Activated CD4-positive, alpha-beta memory T cell treated with anti-CD3 and anti-CD28 coated beads for 36 hours (primary cell): Measurements from ENCODE around the gene DMD. TPM values are rescaled to one million over a fixed set of nuclear protein-coding genes. Genes with fewer than 3 reads are reported as not detected.
"Not testable (repeated sequence)": the region's sequence is repeated elsewhere in the genome, so short reads cannot be mapped to it uniquely, and the experiment has no call there.

ENCODE experiments used
- CTCF ChIA-PET: fragments of 350-600 bp; sonication (Branson Sonifier 250); formaldehyde crosslinking; loops from one replicate; lab custom pipeline; 2021; ENCODE audit warnings: antibody characterized with exemption, inconsistent platforms; lab: Charles Lee
- POLR2A ChIA-PET: fragments of 350-600 bp; sonication (Branson Sonifier 250); formaldehyde crosslinking; loops from one replicate; lab custom pipeline; 2021; ENCODE audit warnings: antibody characterized with exemption; lab: Charles Lee
- DNase-seq: peaks from one replicate; pipeline ENCODE4 v3.0.0-alpha.2; 2020
- H3K27ac Mint-ChIP-seq: one replicate; pipeline ENCODE4 v1.8.0; 2021; ENCODE audit warnings: mixed read lengths
- H3K27me3 Mint-ChIP-seq: one replicate; pipeline ENCODE4 v1.8.0; 2021; ENCODE audit warnings: mixed read lengths
- H3K36me3 Mint-ChIP-seq: one replicate; pipeline ENCODE4 v1.8.0; 2021; ENCODE audit warnings: mixed read lengths
- H3K4me1 Mint-ChIP-seq: one replicate; pipeline ENCODE4 v1.8.0; 2021; ENCODE audit warnings: low read depth, mixed read lengths
- H3K4me3 Mint-ChIP-seq: one replicate; pipeline ENCODE4 v1.8.0; 2021; ENCODE audit warnings: mild to moderate bottlenecking, mixed read lengths
- H3K9me3 Mint-ChIP-seq: one replicate; pipeline ENCODE4 v1.8.0; 2021; ENCODE audit warnings: mixed read lengths
- intact Hi-C: fragments of 100-400 bp; cut with micrococcal nuclease; formaldehyde crosslinking; loops from one replicate; pipeline ENCODE4 v1.15.1; 2023
- total RNA-seq, 2 experiments: library from RNA; stranded (reverse); gene quantifications; one replicate each; pipeline ENCODE4 v1.2.3, GENCODE V29; 2021

The DMD gene
- total RNA-seq, 2 experiments from 2014 or later = 0.64 to 1.5 TPM

GRCh38 chrX:32562261-32562660, 649.1 kb downstream of the DMD start:
- CTCF ChIA-PET = no interaction called here
- H3K4me3 Mint-ChIP-seq = no peak overlapping the region

GRCh38 chrX:32545101-32545500, 666.2 kb downstream of the DMD start:
- H3K36me3 Mint-ChIP-seq = no peaks in the 10 kb centered on the region
- no peak for DNase-seq
- ChIA-PET POLR2A (no interaction called here), CTCF (no interaction called here)
- no peaks in the 10 kb centered on the region for H3K9me3 Mint-ChIP-seq
- no peaks in the 10 kb centered on the region for H3K4me1 Mint-ChIP-seq
- H3K4me3 Mint-ChIP-seq = no peak overlapping the region
- no peaks in the 10 kb centered on the region for H3K27me3 Mint-ChIP-seq
- intact Hi-C loops = no loop called here
- no peak overlapping the region for H3K27ac Mint-ChIP-seq

More at GRCh38 chrX:32562261-32562660, 649.1 kb downstream of the DMD start:
- Mint-ChIP-seq H3K4me1 (no peaks in the 10 kb centered on the region), H3K27ac (no peak overlapping the region), H3K9me3 (no peaks in the 10 kb centered on the region), H3K36me3 (no peaks in the 10 kb centered on the region), H3K27me3 (no peaks in the 10 kb centered on the region)
- no peak for DNase-seq
- POLR2A ChIA-PET = no interaction called here
- intact Hi-C loops = no loop called here

- ChIA-PET POLR2A (no interaction called here), CTCF (no interaction called here)
- no peaks in the 10 kb centered on the region for H3K27me3 Mint-ChIP-seq
- H3K27ac Mint-ChIP-seq = no peak overlapping the region
- H3K4me1 Mint-ChIP-seq = no peaks in the 10 kb centered on the region
- H3K4me3 Mint-ChIP-seq = no peak overlapping the region
- DNase-seq = no peak
- H3K36me3 Mint-ChIP-seq = no peaks in the 10 kb centered on the region
- intact Hi-C loops = no loop called here
- no peaks in the 10 kb centered on the region for H3K9me3 Mint-ChIP-seq
Observed at GRCh38 chrX:32538554-32538953, 672.8 kb downstream of the DMD start.

- POLR2A ChIA-PET = no interaction called here
- H3K36me3 Mint-ChIP-seq = no peaks in the 10 kb centered on the region
- intact Hi-C loops = no loop called here
- CTCF ChIA-PET = no interaction called here
- H3K9me3 Mint-ChIP-seq = no peaks in the 10 kb centered on the region
- H3K4me1 Mint-ChIP-seq = no peaks in the 10 kb centered on the region
- DNase-seq = no peak
- H3K4me3 Mint-ChIP-seq = no peak overlapping the region
- no peak overlapping the region for H3K27ac Mint-ChIP-seq
- H3K27me3 Mint-ChIP-seq = no peaks in the 10 kb centered on the region
Observed at GRCh38 chrX:32533848-32534247, 677.5 kb downstream of the DMD start.

- Mint-ChIP-seq H3K9me3 (no peaks in the 10 kb centered on the region), H3K4me1 (no peaks in the 10 kb centered on the region), H3K36me3 (no peaks in the 10 kb centered on the region), H3K27ac (no peak overlapping the region), H3K27me3 (no peaks in the 10 kb centered on the region), H3K4me3 (no peak overlapping the region)
- intact Hi-C loops = no loop called here
- ChIA-PET CTCF (no interaction called here), POLR2A (no interaction called here)
- no peak for DNase-seq
Observed at GRCh38 chrX:32532262-32532661, 679.1 kb downstream of the DMD start.

- ChIA-PET CTCF (interaction anchor here (0.6 to 0.9 kb wide), 3 partner anchors 12 to 710 kb away, joined by 3 read pairs; no protein-coding TSS in a partner anchor), POLR2A (no interaction called here)
- intact Hi-C loops = loop anchor here (2.0 kb wide), 1 partner anchor 142 kb away; no protein-coding TSS in a partner anchor
- Mint-ChIP-seq H3K27ac (no peak overlapping the region), H3K27me3 (no peaks in the 10 kb centered on the region), H3K36me3 (no peaks in the 10 kb centered on the region), H3K4me3 (no peak overlapping the region), H3K4me1 (no peaks in the 10 kb centered on the region), H3K9me3 (no peaks in the 10 kb centered on the region)
- no peak for DNase-seq
Observed at GRCh38 chrX:32530802-32531403, 680.4 kb downstream of the DMD start.

GRCh38 chrX:32528451-32528850, 682.9 kb downstream of the DMD start:
- H3K27me3 Mint-ChIP-seq, intact Hi-C loops, POLR2A ChIA-PET, H3K9me3 Mint-ChIP-seq, DNase-seq, H3K4me1 Mint-ChIP-seq, CTCF ChIA-PET, H3K4me3 Mint-ChIP-seq, H3K36me3 Mint-ChIP-seq, H3K27ac Mint-ChIP-seq: not testable (repeated sequence)

- intact Hi-C loops = no loop called here
- no peak for DNase-seq
- no peaks in the 10 kb centered on the region for H3K4me1 Mint-ChIP-seq
- no peak overlapping the region for H3K27ac Mint-ChIP-seq
- CTCF ChIA-PET = no interaction called here
- H3K27me3 Mint-ChIP-seq = no peaks in the 10 kb centered on the region
- H3K4me3 Mint-ChIP-seq = no peak overlapping the region
- no peaks in the 10 kb centered on the region for H3K9me3 Mint-ChIP-seq
- H3K36me3 Mint-ChIP-seq = no peaks in the 10 kb centered on the region
- POLR2A ChIA-PET = no interaction called here
Observed at GRCh38 chrX:32525234-32525633, 686.1 kb downstream of the DMD start.

GRCh38 chrX:32524385-32524784, 687.0 kb downstream of the DMD start:
- Mint-ChIP-seq H3K27ac (no peak overlapping the region), H3K4me1 (no peaks in the 10 kb centered on the region), H3K4me3 (no peak overlapping the region), H3K9me3 (no peaks in the 10 kb centered on the region), H3K36me3 (no peaks in the 10 kb centered on the region), H3K27me3 (no peaks in the 10 kb centered on the region)
- ChIA-PET POLR2A (no interaction called here), CTCF (no interaction called here)
- intact Hi-C loops = no loop called here
- DNase-seq = no peak

- intact Hi-C loops = no loop called here
- H3K36me3 Mint-ChIP-seq = no peaks in the 10 kb centered on the region
- no peak for DNase-seq
- ChIA-PET POLR2A (no interaction called here), CTCF (no interaction called here)
- no peak overlapping the region for H3K4me3 Mint-ChIP-seq
- H3K27ac Mint-ChIP-seq = no peak overlapping the region
- no peaks in the 10 kb centered on the region for H3K9me3 Mint-ChIP-seq
- H3K4me1 Mint-ChIP-seq = no peaks in the 10 kb centered on the region
- no peaks in the 10 kb centered on the region for H3K27me3 Mint-ChIP-seq
Observed at GRCh38 chrX:32520789-32521188, 690.6 kb downstream of the DMD start.

- POLR2A ChIA-PET = no interaction called here
- no peaks in the 10 kb centered on the region for H3K4me1 Mint-ChIP-seq
- H3K9me3 Mint-ChIP-seq = no peaks in the 10 kb centered on the region
- CTCF ChIA-PET = no interaction called here
- intact Hi-C loops = no loop called here
- no peaks in the 10 kb centered on the region for H3K27me3 Mint-ChIP-seq
- no peak for DNase-seq
- H3K4me3 Mint-ChIP-seq = no peak overlapping the region
- no peaks in the 10 kb centered on the region for H3K36me3 Mint-ChIP-seq
- no peak overlapping the region for H3K27ac Mint-ChIP-seq
Observed at GRCh38 chrX:32514986-32515385, 696.4 kb downstream of the DMD start.

- no peak for DNase-seq
- intact Hi-C loops = no loop called here
- POLR2A ChIA-PET = no interaction called here
Observed at GRCh38 chrX:32501606-32502005, 709.7 kb downstream of the DMD start.

GRCh38 chrX:32496671-32497070, 714.7 kb downstream of the DMD start:
- no peaks in the 10 kb centered on the region for H3K36me3 Mint-ChIP-seq
- intact Hi-C loops = no loop called here
- POLR2A ChIA-PET = no interaction called here
- no peaks in the 10 kb centered on the region for H3K4me1 Mint-ChIP-seq
- H3K27me3 Mint-ChIP-seq = no peaks in the 10 kb centered on the region
- no peak overlapping the region for H3K27ac Mint-ChIP-seq
- H3K9me3 Mint-ChIP-seq = no peaks in the 10 kb centered on the region
- CTCF ChIA-PET = no interaction called here
- no peak for DNase-seq
- H3K4me3 Mint-ChIP-seq = no peak overlapping the region

More at GRCh38 chrX:32501606-32502005, 709.7 kb downstream of the DMD start:
- no peak overlapping the region for H3K4me3 Mint-ChIP-seq
- CTCF ChIA-PET = no interaction called here
- H3K9me3 Mint-ChIP-seq = no peaks in the 10 kb centered on the region
- H3K36me3 Mint-ChIP-seq = no peaks in the 10 kb centered on the region
- H3K27me3 Mint-ChIP-seq = no peaks in the 10 kb centered on the region
- H3K4me1 Mint-ChIP-seq = no peaks in the 10 kb centered on the region
- no peak overlapping the region for H3K27ac Mint-ChIP-seq
